22Rv1 (cell line): ENCODE data around the gene TAS2R16.

ENCODE experiments used
- CTCF ChIP-seq: fragments of 450-650 bp; IDR thresholded peaks from 2 replicates; pipeline ENCODE4 v1.5.1; 2017; ENCODE audit warnings: mild to moderate bottlenecking
- ZFX ChIP-seq: fragments of 450-650 bp; IDR thresholded peaks from 2 replicates; pipeline ENCODE4 v1.6.1; 2017; ENCODE audit warnings: antibody characterized with exemption, borderline replicate concordance

- TF ChIP-seq CTCF (no peak), ZFX (no peak)
Observed at GRCh38 chr7:123034106-123034505, 38.6 kb upstream of the TAS2R16 start.
